Measurements from ENCODE around the gene DPPA2.

DPPA2 gene

DNA sequence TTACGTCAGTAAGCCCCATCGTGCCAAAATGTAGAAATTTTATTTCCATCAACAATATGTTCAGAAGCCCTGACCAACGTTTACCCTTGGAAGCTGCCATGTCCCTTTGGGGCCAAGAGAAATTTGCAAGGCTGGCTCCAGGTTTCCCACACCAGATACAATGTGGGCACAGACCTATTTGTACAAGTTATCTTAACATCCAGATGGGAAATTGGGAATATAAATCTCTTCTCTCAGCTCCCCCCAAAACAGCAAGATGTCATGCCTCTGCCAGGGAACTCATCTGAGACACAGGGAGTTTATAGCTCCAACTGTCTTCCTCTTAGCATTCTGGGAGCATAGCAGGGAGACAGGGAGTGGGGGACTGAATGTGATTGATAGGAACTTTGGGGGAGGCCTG, 9.3 kb upstream of the DPPA2 start:
- no peak for DNase-seq (ENCODE audit: low read depth in 4 of 4, low spot score in 1 of 4)

DNA sequence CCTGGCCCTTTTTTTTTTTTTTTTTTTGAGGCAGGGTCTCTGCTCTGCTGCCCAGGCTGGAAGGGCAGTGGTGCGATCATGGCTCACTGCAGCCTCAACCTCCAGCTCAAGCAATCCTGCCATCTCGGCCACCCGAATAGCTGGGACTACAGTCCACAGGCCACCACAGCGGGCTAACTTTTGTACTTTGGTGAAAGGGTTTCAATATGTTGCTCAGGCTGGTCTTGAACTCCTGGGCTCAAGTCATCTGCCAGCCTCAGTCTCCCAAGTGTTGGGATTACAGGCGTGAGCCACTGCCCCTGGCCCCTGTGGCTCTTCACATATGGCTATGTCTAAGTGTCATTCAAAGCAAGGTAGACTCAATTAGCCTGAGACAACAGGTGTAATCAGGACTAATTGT, 8.8 kb upstream of the DPPA2 start:
- no peak for DNase-seq (ENCODE audit: low read depth in 4 of 4, low spot score in 1 of 4)

- DNase-seq (ENCODE audit: low read depth in 4 of 4, low spot score in 1 of 4), result no peak
Measured at GRCh38 chr3:109313061-109313460, 3.3 kb downstream of the DPPA2 start.

DNA sequence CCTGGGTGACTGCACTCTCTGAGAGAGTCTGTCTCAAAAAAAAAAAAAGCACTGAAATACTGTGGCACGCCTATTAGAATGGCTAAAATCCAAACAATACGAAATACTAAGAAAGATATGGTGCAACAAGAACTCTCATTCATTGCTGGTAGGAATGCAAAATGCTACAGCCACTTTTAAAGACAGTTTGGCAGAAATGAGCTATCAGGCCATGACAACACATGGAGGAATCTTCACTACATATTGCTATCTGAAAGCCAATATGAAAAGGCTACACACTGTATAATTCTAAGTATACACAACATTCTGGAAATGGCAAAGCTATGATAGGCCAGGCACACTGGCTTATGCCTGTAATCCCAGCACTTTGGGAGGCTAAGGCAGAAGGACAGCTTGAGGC, 18.8 kb downstream of the DPPA2 start:
- no peak for DNase-seq (ENCODE audit: low read depth in 4 of 4, low spot score in 1 of 4)

GRCh38 chr3:109284071-109284470, 32.2 kb downstream of the DPPA2 start:
- no peak for DNase-seq (ENCODE audit: low read depth in 4 of 4, low spot score in 1 of 4)

DNA sequence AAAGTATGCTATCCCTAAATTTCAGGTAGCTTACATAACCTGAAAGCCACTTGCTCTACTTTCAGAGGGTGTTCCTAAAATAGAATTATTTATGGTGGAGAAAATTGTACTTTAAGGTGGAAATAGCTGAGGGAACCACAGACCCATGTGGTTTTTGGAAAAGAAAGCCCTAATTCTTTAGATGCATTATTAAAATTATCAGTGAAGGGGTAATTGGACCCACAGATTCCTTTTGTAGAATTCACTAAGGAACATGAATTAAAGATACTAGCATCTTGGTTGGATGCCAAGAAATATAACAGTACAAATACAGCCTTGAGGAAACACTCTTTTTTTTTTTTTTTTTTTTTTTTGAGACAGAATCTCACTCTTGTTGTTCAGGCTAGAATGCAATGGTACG, 37.8 kb downstream of the DPPA2 start:
- no peak for DNase-seq (ENCODE audit: low read depth in 4 of 4, low spot score in 1 of 4)

DNA sequence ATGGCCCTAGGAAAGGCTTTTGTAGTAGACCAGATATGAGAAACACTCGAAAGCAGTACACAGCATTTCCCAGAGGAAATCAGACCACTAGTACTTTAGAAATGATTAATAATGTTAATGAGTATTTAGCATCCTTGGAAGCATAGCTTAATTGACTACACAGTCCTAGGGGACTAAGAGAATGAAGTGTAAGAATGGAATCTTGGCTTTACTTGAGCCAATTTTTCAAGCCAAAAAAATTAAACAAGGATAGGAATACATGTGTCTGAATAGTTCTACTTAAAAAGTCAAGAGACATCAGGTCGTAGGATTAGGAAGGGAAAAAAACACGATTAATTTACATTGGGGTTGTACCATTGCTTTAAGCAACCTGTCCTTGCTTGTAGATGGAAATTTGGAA, 38.2 kb downstream of the DPPA2 start:
- DNase-seq (ENCODE audit: low read depth in 4 of 4, low spot score in 1 of 4), result no peak

DNA sequence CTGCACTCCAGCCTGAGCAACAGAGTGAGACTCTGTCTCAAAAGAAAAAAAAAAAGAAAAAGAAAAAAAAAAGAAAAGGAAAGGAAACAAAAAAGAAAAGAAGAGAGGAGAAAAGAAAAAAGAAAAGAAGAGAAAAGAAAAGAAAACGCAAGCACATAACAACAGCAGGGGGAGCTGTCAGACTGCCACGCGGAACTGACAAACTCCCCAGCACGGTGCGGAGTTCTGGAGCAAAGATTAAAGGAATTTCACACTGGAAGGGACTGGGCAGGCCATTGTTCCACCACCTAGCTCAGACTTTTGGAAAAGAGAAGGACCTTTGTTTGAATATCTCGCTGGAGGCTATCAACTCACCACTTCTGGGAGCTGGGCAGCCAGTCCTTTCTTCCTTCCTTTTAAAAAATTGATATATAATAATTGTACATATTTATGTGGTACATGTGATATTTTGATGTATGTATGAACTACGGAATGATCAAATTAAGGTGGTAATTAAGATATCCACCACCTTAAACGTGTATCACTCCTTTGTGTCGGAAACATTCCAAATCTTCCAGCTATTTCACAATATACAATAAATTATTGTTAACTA, 40.5 kb downstream of the DPPA2 start:
- no peak for DNase-seq (ENCODE audit: low read depth in 4 of 4, low spot score in 1 of 4)

DNA sequence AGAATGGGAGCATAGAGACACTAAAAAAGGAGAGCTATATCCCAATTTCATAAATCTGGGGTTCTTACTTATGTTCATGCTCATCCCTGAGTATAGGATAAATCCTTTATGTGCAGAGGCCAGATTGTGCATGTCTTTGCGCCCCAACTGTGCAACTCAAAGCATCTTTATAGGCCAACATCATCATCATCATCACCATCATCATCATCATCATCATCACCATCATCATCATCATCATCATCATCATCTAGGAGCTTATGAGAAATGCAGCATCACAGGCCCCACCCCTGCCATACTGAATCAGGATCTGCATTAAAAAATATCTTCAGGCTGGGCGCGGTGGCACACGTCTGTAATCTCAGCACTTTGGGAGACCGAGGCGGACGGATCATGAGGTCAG, 45.5 kb downstream of the DPPA2 start:
- no peak for DNase-seq (ENCODE audit: low read depth in 4 of 4, low spot score in 1 of 4)

DNA sequence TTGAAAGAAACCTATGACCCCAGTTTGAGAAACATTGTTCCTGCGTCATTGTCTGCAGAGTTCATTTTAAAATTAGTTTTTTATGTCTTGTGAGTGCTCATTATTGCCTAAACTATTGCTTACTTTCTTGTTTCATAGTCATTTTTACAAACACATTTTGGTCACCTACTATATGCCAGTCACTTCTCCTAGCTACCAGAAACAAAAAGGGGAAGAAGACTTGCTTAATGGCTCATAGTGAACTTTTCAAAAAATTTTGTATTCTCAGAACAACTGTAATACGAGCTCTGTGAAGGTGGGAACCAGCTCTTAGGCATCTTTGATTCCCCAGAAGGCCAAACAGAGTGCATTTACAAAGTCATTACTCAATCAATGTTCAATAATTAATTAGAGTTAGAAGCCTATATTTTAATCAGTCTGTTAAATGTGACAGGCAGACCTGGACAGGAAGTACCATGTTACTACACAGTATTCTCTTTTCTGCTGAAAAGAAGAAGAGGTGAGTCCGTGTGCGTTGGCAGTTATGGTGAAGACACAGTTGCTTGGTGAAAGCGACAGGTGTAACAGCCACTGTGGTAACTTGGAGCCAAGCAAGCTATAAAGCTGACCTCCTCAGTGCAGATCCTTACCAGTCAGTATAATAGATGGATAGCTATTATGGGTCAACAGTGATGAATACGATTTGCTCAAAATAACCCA, 46.6 kb downstream of the DPPA2 start:
- no peak for DNase-seq (ENCODE audit: low read depth in 4 of 4, low spot score in 1 of 4)

DNA sequence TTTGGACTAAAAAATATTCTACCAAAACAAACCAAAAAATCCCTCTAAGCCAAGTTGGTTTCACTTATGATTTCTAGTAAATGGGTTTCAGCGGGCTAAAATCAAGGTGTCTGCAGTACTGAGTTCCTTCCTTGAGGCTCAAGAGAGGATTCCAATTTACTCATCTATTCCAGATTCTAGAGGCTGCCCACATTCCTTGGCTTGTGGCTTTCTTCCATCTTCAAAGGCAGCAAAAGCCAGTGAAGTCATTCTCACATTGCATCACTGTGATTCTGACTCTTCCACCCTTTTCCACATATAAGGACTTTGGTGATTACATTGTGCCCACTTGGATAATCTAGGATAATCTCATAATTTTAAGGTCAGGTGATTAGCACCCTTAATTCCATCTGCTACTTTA, 48.1 kb downstream of the DPPA2 start:
- no peak for DNase-seq (ENCODE audit: low read depth in 4 of 4, low spot score in 1 of 4)

GRCh38 chr3:109265295-109265694, 51.0 kb downstream of the DPPA2 start:
- no peak for DNase-seq (ENCODE audit: low read depth in 4 of 4, low spot score in 1 of 4)

- DNase-seq (ENCODE audit: low read depth in 4 of 4, low spot score in 1 of 4), result no peak
Measured at GRCh38 chr3:109257269-109257668, 59.0 kb downstream of the DPPA2 start.

GRCh38 chr3:109254770-109255169, 61.5 kb downstream of the DPPA2 start:
- no peak for DNase-seq (ENCODE audit: low read depth in 4 of 4, low spot score in 1 of 4)

- DNase-seq (ENCODE audit: low read depth in 4 of 4, low spot score in 1 of 4), result no peak
Measured at GRCh38 chr3:109252641-109253040, 63.7 kb downstream of the DPPA2 start.

Data from stimulated activated CD4-positive, alpha-beta T cell treated with anti-CD3 and anti-CD28 coated beads, Interleukin-1b, Interleukin-23, amount 100 ng/mL, for 24 hours (primary cell).